Melanocyte of skin (primary cell): Measurements from ENCODE around the gene GET4. TPM values are rescaled to one million over a fixed set of nuclear protein-coding genes. Genes with fewer than 3 reads are reported as not detected.

Experiments
- total RNA-seq, 2 donors: library from RNA; depleted of rRNA; stranded (reverse); fragments of >200 nt; gene quantifications; 2 replicates each; pipeline ENCODE4 v1.2.3, GENCODE V29; 2012

The GET4 gene, protein sequence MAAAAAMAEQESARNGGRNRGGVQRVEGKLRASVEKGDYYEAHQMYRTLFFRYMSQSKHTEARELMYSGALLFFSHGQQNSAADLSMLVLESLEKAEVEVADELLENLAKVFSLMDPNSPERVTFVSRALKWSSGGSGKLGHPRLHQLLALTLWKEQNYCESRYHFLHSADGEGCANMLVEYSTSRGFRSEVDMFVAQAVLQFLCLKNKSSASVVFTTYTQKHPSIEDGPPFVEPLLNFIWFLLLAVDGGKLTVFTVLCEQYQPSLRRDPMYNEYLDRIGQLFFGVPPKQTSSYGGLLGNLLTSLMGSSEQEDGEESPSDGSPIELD
- 10 to 100 TPM; 11.7 to 18.0 TPM for total RNA-seq

DNA sequence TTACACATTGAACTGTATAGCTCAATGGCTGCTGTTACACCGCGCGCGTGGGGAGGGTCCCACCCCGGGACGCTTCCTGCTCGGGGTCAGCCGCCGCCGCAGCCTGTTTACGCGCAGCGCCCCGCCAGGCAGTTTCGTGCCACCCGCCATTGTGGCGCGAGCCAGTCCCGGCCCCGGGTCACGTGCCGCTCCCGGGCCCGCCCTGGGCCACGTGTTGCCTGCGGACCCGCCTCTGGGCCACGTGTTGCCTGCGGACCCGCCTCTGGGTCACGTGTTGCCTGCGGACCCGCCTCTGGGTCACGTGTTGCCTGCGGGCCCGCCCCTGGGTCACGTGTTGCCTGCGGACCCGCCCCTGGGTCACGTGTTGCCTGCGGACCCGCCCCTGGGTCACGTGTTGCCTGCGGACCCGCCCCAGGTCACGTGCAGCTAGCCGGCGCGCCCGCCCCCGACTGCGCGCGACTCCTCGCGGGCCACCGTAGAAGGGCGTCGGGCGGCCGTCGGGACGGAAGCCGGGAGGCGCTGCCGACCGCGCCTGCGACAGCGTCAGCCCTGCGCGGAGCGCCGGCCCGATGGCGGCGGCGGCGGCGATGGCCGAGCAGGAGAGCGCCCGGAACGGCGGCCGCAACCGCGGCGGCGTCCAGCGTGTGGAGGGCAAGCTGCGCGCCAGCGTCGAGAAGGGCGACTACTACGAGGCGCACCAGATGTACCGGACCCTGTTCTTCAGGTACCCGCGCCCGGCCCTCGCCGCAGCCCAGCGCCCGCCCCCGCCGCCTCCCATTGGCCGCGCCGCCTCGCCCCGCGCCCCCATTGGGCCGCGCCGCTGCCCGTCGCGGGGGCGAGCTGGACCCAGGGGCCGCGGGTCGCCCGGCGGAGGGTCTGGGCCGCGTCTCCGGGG lies at the start of gene GET4:
GET4 (plus strand) TSS at position 478 of the 895 bp plus-strand sequence; CDS start at position 570, 92 bp downstream.

DNA sequence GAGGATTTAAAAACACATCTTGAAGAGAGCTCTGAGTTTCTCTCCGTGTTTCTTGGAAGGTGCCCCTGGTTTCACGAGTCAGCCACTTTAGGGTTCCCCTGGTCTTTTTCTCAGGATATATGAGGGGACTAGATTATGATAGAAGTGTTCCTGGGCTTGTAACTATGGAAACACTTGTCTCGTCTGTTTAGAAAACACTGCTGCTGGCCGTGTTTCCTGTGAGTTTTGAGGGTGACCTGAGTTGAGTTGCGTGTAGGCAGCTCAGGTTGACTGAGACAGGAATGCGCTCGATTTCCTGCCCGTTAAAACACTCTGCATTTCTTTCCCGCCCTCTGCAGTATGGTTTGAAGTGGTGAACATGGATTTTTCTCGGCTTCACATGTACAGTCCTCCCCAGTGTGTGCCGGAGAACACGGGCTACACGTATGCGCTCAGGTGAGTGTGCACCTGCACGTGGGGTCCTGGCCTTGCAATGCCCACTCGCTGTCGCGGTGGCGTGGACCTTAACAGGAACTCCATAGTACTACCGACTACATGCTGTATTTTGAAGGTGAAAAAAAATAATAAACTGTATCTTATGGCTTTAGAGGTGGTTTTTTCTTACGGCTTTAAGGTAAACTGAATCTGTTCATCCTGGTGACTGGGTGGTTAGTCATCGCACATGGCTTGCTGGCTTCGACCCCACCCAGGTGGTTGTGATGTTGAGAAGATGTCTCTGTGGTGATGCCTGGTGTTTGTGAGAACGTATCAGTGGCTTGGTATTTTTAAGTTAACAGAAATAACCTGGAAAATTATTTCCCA lies 44.0 kb upstream of the GET4 start, which contains the start of gene SUN1:
SUN1 (plus strand) TSS at position 310 of the 801 bp plus-strand sequence; CDS start at position 359, 49 bp downstream.

Other genes with a start within 250 kb of the GET4 start
- 10 to 100 TPM; 24.4 to 46.3 TPM for gene DNAAF5, start 149.9 kb upstream of the GET4 start, total RNA-seq
- 1 to 10 TPM; 8.3 to 8.6 TPM for gene PRKAR1B, start 149.3 kb upstream of the GET4 start, total RNA-seq
- gene SUN1, start 44.1 kb upstream of the GET4 start, total RNA-seq, result 10 to 100 TPM; 47.3 to 65.7 TPM
- under 1 TPM; 0.34 to 1.00 TPM for gene ADAP1, start 78.1 kb downstream of the GET4 start, total RNA-seq
- 1 to 10 TPM; 5.9 to 6.7 TPM for gene COX19, start 99.0 kb downstream of the GET4 start, total RNA-seq
- gene CYP2W1, start 106.6 kb downstream of the GET4 start, total RNA-seq, result not detected
- gene GPR146, start 168.0 kb downstream of the GET4 start, total RNA-seq, result 1 to 10 TPM; 1.3 to 2.1 TPM
- gene GPER1, start 211.6 kb downstream of the GET4 start, total RNA-seq, result 1 to 10 TPM; 2.4 to 3.7 TPM